GM12878 (cell line): ENCODE measurements around the gene IL20RB.

Experiments
- EZH2 ChIP-seq: IDR thresholded peaks from 2 replicates; pipeline ENCODE4 v1.6.1; 2012; ENCODE audit warnings: low read depth, mild to moderate bottlenecking, control low read depth, inconsistent platforms, low read length, borderline replicate concordance; ENCODE audit not compliant: control insufficient read depth
- PML ChIP-seq: IDR thresholded peaks from 2 replicates; pipeline ENCODE4 v1.6.1; 2012; ENCODE audit warnings: low read length, inconsistent platforms
- REST ChIP-seq: IDR thresholded peaks from 2 replicates; pipeline ENCODE4 v1.6.1; 2012; ENCODE audit warnings: mild to moderate bottlenecking, low read depth, low read length
- SP1 ChIP-seq: IDR thresholded peaks from one replicate; pipeline ENCODE4 v1.6.1; 2011; ENCODE audit warnings: low read depth, low read length
- TARDBP ChIP-seq: IDR thresholded peaks from 2 replicates; pipeline ENCODE4 v1.6.1; 2016; ENCODE audit warnings: borderline replicate concordance
- TCF12 ChIP-seq: IDR thresholded peaks from 2 replicates; pipeline ENCODE4 v1.6.1; 2011; ENCODE audit warnings: low read depth, mild to moderate bottlenecking, low read length
- ZNF384 ChIP-seq: IDR thresholded peaks from 2 replicates; pipeline ENCODE4 v1.6.1; 2012; ENCODE audit warnings: low read depth, mild to moderate bottlenecking, low read length, improper control_type of control experiment, borderline replicate concordance
- ZNF592 ChIP-seq: fragments of 450-650 bp; IDR thresholded peaks from 2 replicates; pipeline ENCODE4 v1.6.1; 2017; ENCODE audit warnings: mild to moderate bottlenecking, moderate library complexity

GRCh38 chr3:136937851-136938250, 19.9 kb upstream of the IL20RB start:
- no peak for TF ChIP-seq REST
- no peak for TF ChIP-seq ZNF384
- no peak for TF ChIP-seq TARDBP
- TF ChIP-seq EZH2, result no peak
- no peak for TF ChIP-seq SP1
- no peak for TF ChIP-seq TCF12
- TF ChIP-seq PML, result no peak
- TF ChIP-seq ZNF592, result no peak
